Activated naive CD4-positive, alpha-beta T cell treated with anti-CD3 and anti-CD28 coated beads, Interleukin-2, amount 50 U/mL, for 24 hours (primary cell): ENCODE data around the gene NCK2.

Source experiments
- H3K27ac Mint-ChIP-seq: one replicate; pipeline ENCODE4 v1.8.0; 2021; ENCODE audit warnings: mild to moderate bottlenecking, mixed read lengths
- H3K27me3 Mint-ChIP-seq: one replicate; pipeline ENCODE4 v1.8.0; 2021; ENCODE audit warnings: mixed read lengths
- H3K36me3 Mint-ChIP-seq: one replicate; pipeline ENCODE4 v1.8.0; 2021; ENCODE audit warnings: mixed read lengths
- H3K4me1 Mint-ChIP-seq: one replicate; pipeline ENCODE4 v1.8.0; 2021; ENCODE audit warnings: mixed read lengths
- H3K4me3 Mint-ChIP-seq: one replicate; pipeline ENCODE4 v1.8.0; 2021; ENCODE audit warnings: mild to moderate bottlenecking, mixed read lengths
- H3K9me3 Mint-ChIP-seq: one replicate; pipeline ENCODE4 v1.8.0; 2021; ENCODE audit warnings: mixed read lengths

Gene NCK2

GRCh38 chr2:105860567-105860966 lies 115.9 kb downstream of the NCK2 start:
- no peaks in the 10 kb centered on the region for H3K27me3 Mint-ChIP-seq
- H3K9me3 Mint-ChIP-seq = no peaks in the 10 kb centered on the region
- H3K27ac Mint-ChIP-seq = peak overlapping the region; percentile 72
- H3K4me3 Mint-ChIP-seq = peak overlapping the region; percentile 31
- peaks cover 98% of the 10 kb centered on the region for H3K4me1 Mint-ChIP-seq
- H3K36me3 Mint-ChIP-seq = peaks cover 11% of the 10 kb centered on the region

GRCh38 chr2:105861200-105861599 lies 116.5 kb downstream of the NCK2 start:
- Mint-ChIP-seq H3K9me3 (no peaks in the 10 kb centered on the region), H3K4me3 (peak overlapping the region; percentile 17), H3K4me1 (peaks cover 98% of the 10 kb centered on the region), H3K27ac (peak overlapping the region; percentile 78), H3K36me3 (peaks cover 11% of the 10 kb centered on the region), H3K27me3 (no peaks in the 10 kb centered on the region)

GRCh38 chr2:105862843-105863242 lies 118.1 kb downstream of the NCK2 start:
- Mint-ChIP-seq H3K4me3 (peak overlapping the region; percentile 12), H3K4me1 (peaks cover 98% of the 10 kb centered on the region), H3K27ac (peak overlapping the region; percentile 69), H3K27me3 (no peaks in the 10 kb centered on the region), H3K36me3 (peaks cover 11% of the 10 kb centered on the region), H3K9me3 (no peaks in the 10 kb centered on the region)

- Mint-ChIP-seq H3K4me1 (peaks cover 95% of the 10 kb centered on the region), H3K4me3 (peak overlapping the region; percentile 2), H3K9me3 (no peaks in the 10 kb centered on the region), H3K36me3 (peaks cover 9% of the 10 kb centered on the region), H3K27ac (peak overlapping the region; percentile 62), H3K27me3 (no peaks in the 10 kb centered on the region)
Measured at GRCh38 chr2:105864262-105864661, 119.5 kb downstream of the NCK2 start.

- no peak overlapping the region for H3K4me3 Mint-ChIP-seq
- H3K4me1 Mint-ChIP-seq = peaks cover 95% of the 10 kb centered on the region
- no peaks in the 10 kb centered on the region for H3K9me3 Mint-ChIP-seq
- peak overlapping the region; percentile 8 for H3K27ac Mint-ChIP-seq
- no peaks in the 10 kb centered on the region for H3K27me3 Mint-ChIP-seq
- peaks cover 11% of the 10 kb centered on the region for H3K36me3 Mint-ChIP-seq
Measured at GRCh38 chr2:105865222-105865913, 120.7 kb downstream of the NCK2 start.

- Mint-ChIP-seq H3K27me3 (no peaks in the 10 kb centered on the region), H3K27ac (no peak overlapping the region), H3K9me3 (no peaks in the 10 kb centered on the region), H3K36me3 (peaks cover 14% of the 10 kb centered on the region), H3K4me1 (peaks cover 94% of the 10 kb centered on the region), H3K4me3 (no peak overlapping the region)
Measured at GRCh38 chr2:105866216-105867185, 121.8 kb downstream of the NCK2 start.

GRCh38 chr2:105867587-105867986 lies 122.9 kb downstream of the NCK2 start:
- Mint-ChIP-seq H3K36me3 (peaks cover 18% of the 10 kb centered on the region), H3K4me3 (no peak overlapping the region), H3K27me3 (no peaks in the 10 kb centered on the region), H3K27ac (no peak overlapping the region), H3K9me3 (no peaks in the 10 kb centered on the region), H3K4me1 (peaks cover 95% of the 10 kb centered on the region)

- Mint-ChIP-seq H3K9me3 (no peaks in the 10 kb centered on the region), H3K4me1 (peaks cover 95% of the 10 kb centered on the region), H3K27ac (peak overlapping the region; percentile 44), H3K27me3 (no peaks in the 10 kb centered on the region), H3K36me3 (peaks cover 15% of the 10 kb centered on the region), H3K4me3 (no peak overlapping the region)
Measured at GRCh38 chr2:105868060-105868459, 123.3 kb downstream of the NCK2 start.

GRCh38 chr2:105869341-105869740 lies 124.6 kb downstream of the NCK2 start:
- no peak overlapping the region for H3K4me3 Mint-ChIP-seq
- H3K4me1 Mint-ChIP-seq = peaks cover 95% of the 10 kb centered on the region
- H3K27me3 Mint-ChIP-seq = no peaks in the 10 kb centered on the region
- no peak overlapping the region for H3K27ac Mint-ChIP-seq
- peaks cover 15% of the 10 kb centered on the region for H3K36me3 Mint-ChIP-seq
- no peaks in the 10 kb centered on the region for H3K9me3 Mint-ChIP-seq

- peaks cover 94% of the 10 kb centered on the region for H3K4me1 Mint-ChIP-seq
- peaks cover 15% of the 10 kb centered on the region for H3K36me3 Mint-ChIP-seq
Measured at GRCh38 chr2:105870062-105870461, 125.3 kb downstream of the NCK2 start.

GRCh38 chr2:105870858-105871257 lies 126.1 kb downstream of the NCK2 start:
- H3K4me3 Mint-ChIP-seq = peak overlapping the region; percentile 35
- H3K36me3 Mint-ChIP-seq = peaks cover 15% of the 10 kb centered on the region
- peak overlapping the region; percentile 63 for H3K27ac Mint-ChIP-seq
- H3K27me3 Mint-ChIP-seq = no peaks in the 10 kb centered on the region
- H3K4me1 Mint-ChIP-seq = peaks cover 94% of the 10 kb centered on the region
- H3K9me3 Mint-ChIP-seq = no peaks in the 10 kb centered on the region

More at GRCh38 chr2:105870062-105870461, 125.3 kb downstream of the NCK2 start:
- H3K9me3 Mint-ChIP-seq = no peaks in the 10 kb centered on the region
- no peaks in the 10 kb centered on the region for H3K27me3 Mint-ChIP-seq
- no peak overlapping the region for H3K4me3 Mint-ChIP-seq
- peak overlapping the region; percentile 59 for H3K27ac Mint-ChIP-seq

GRCh38 chr2:105872142-105872728 lies 127.5 kb downstream of the NCK2 start:
- peaks cover 15% of the 10 kb centered on the region for H3K36me3 Mint-ChIP-seq
- no peaks in the 10 kb centered on the region for H3K27me3 Mint-ChIP-seq
- H3K4me3 Mint-ChIP-seq = peak overlapping the region; percentile 24
- H3K27ac Mint-ChIP-seq = peak overlapping the region; percentile 92
- peaks cover 95% of the 10 kb centered on the region for H3K4me1 Mint-ChIP-seq
- H3K9me3 Mint-ChIP-seq = no peaks in the 10 kb centered on the region

GRCh38 chr2:105872830-105873229 lies 128.1 kb downstream of the NCK2 start:
- H3K4me1 Mint-ChIP-seq = peaks cover 95% of the 10 kb centered on the region
- no peak overlapping the region for H3K4me3 Mint-ChIP-seq
- H3K27me3 Mint-ChIP-seq = no peaks in the 10 kb centered on the region
- H3K9me3 Mint-ChIP-seq = no peaks in the 10 kb centered on the region
- peaks cover 15% of the 10 kb centered on the region for H3K36me3 Mint-ChIP-seq
- peak overlapping the region; percentile 89 for H3K27ac Mint-ChIP-seq

- H3K27ac Mint-ChIP-seq = peak overlapping the region; percentile 89
- H3K4me3 Mint-ChIP-seq = peak overlapping the region; percentile 23
- H3K9me3 Mint-ChIP-seq = no peaks in the 10 kb centered on the region
- H3K27me3 Mint-ChIP-seq = no peaks in the 10 kb centered on the region
- peaks cover 95% of the 10 kb centered on the region for H3K4me1 Mint-ChIP-seq
- peaks cover 17% of the 10 kb centered on the region for H3K36me3 Mint-ChIP-seq
Measured at GRCh38 chr2:105873281-105873680, 128.6 kb downstream of the NCK2 start.

GRCh38 chr2:105873721-105874120 lies 129.0 kb downstream of the NCK2 start:
- H3K27me3 Mint-ChIP-seq = no peaks in the 10 kb centered on the region
- H3K4me1 Mint-ChIP-seq = peaks cover 96% of the 10 kb centered on the region
- peak overlapping the region; percentile 23 for H3K4me3 Mint-ChIP-seq
- peak overlapping the region; percentile 89 for H3K27ac Mint-ChIP-seq
- H3K9me3 Mint-ChIP-seq = no peaks in the 10 kb centered on the region
- H3K36me3 Mint-ChIP-seq = peaks cover 18% of the 10 kb centered on the region
